ENCODE data around the gene DAW1. TPM values are rescaled to one million over a fixed set of nuclear protein-coding genes. Genes with fewer than 3 reads are reported as not detected.
A peak's percentile ranks its signal among the peaks of the same experiment; 100 is the strongest.

Gene DAW1
- total and polyA plus RNA-seq, 4 donors: 3.3 to 18.7 (median 9.9) TPM

- ATAC-seq (ENCODE audit: insufficient read depth, low FRiP score) (no peak), DNase-seq (peak; percentile 36 to 52 (median 51))
- H3K27me3 ChIP-seq (ENCODE audit: control insufficient read depth in 3 of 3, insufficient read depth in 3 of 3, low read length in 2 of 3): no peaks in the 10 kb centered on the region
- H3K4me3 ChIP-seq: no peak overlapping the region
- no peak overlapping the region for H3K27ac ChIP-seq (ENCODE audit: low read depth in 1 of 2, low read length in 1 of 2)
- no peaks in the 10 kb centered on the region for H3K9me3 ChIP-seq (ENCODE audit: control insufficient read depth in 4 of 4, insufficient read depth in 3 of 4, low read length in 3 of 4)
- no peak overlapping the region for H3K9ac ChIP-seq (ENCODE audit: insufficient read depth in 1 of 2, low read length in 2 of 2)
- H3K4me1 ChIP-seq (ENCODE audit: control insufficient read depth in 5 of 5, insufficient read depth in 5 of 5, low read length in 5 of 5): no peaks in the 10 kb centered on the region
- H3K36me3 ChIP-seq (ENCODE audit: control insufficient read depth in 4 of 4, insufficient read depth in 4 of 4, low read length in 4 of 4): no peaks in the 10 kb centered on the region
- peak; percentile 52 for TF ChIP-seq CTCF (IDR thresholded peaks at IDR 0.05; ENCODE audit: control extremely low read depth, extremely low read depth)
- WGBS, 2 donors: 26 to 30% methylated on average over 6 of the region's 6 CpGs
These were observed 13.1 kb downstream of the DAW1 start for GRCh38 chr2:227884511-227884947.

- no peak for DNase-seq
- TF ChIP-seq CTCF (IDR thresholded peaks at IDR 0.05; ENCODE audit: control extremely low read depth, extremely low read depth): no peak
- no peaks in the 10 kb centered on the region for H3K27me3 ChIP-seq (ENCODE audit: control insufficient read depth in 3 of 3, insufficient read depth in 3 of 3, low read length in 2 of 3)
- H3K27ac ChIP-seq (ENCODE audit: low read depth in 1 of 2, low read length in 1 of 2): no peak overlapping the region
- no peaks in the 10 kb centered on the region for H3K36me3 ChIP-seq (ENCODE audit: control insufficient read depth in 4 of 4, insufficient read depth in 4 of 4, low read length in 4 of 4)
- H3K9me3 ChIP-seq (ENCODE audit: control insufficient read depth in 4 of 4, insufficient read depth in 3 of 4, low read length in 3 of 4): no peaks in the 10 kb centered on the region
- no peaks in the 10 kb centered on the region for H3K4me1 ChIP-seq (ENCODE audit: control insufficient read depth in 5 of 5, insufficient read depth in 5 of 5, low read length in 5 of 5)
- H3K4me3 ChIP-seq: no peak overlapping the region
- H3K9ac ChIP-seq (ENCODE audit: insufficient read depth in 1 of 2, low read length in 2 of 2): no peak overlapping the region
- ATAC-seq (ENCODE audit: insufficient read depth, low FRiP score): no peak
- WGBS, 2 donors: 45 to 64% methylated on average over 4 of the region's 4 CpGs
These were observed 14.7 kb downstream of the DAW1 start for GRCh38 chr2:227886149-227886548.

DNA sequence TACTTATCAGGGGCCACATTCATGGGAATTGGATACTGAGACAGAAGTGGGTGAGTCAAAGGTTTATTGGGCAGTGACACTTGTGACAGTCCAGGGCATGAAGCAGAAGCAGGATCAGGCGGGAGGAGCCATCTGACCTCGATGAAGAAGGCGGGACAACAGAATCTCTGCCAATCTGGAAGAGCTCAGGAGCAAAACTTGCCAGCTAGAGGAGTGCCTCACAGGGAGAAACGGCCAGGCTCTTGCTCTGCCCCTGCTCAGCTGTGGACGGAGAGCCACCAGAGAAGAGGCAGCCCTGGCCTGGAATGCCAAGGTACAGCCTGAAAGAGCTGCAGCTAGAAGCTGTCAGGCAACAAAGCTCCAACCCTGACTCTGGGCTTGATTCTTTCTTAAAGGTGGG is 16.9 kb downstream of the DAW1 start:
- H3K27me3 ChIP-seq (ENCODE audit: control insufficient read depth in 3 of 3, insufficient read depth in 3 of 3, low read length in 2 of 3): no peaks in the 10 kb centered on the region
- no peak overlapping the region for H3K9ac ChIP-seq (ENCODE audit: insufficient read depth in 1 of 2, low read length in 2 of 2)
- ATAC-seq (ENCODE audit: insufficient read depth, low FRiP score) (no peak), DNase-seq (no peak)
- H3K4me1 ChIP-seq (ENCODE audit: control insufficient read depth in 5 of 5, insufficient read depth in 5 of 5, low read length in 5 of 5): no peaks in the 10 kb centered on the region
- H3K9me3 ChIP-seq (ENCODE audit: control insufficient read depth in 4 of 4, insufficient read depth in 3 of 4, low read length in 3 of 4): no peaks in the 10 kb centered on the region
- H3K36me3 ChIP-seq (ENCODE audit: control insufficient read depth in 4 of 4, insufficient read depth in 4 of 4, low read length in 4 of 4): no peaks in the 10 kb centered on the region
- no peak for TF ChIP-seq CTCF (IDR thresholded peaks at IDR 0.05; ENCODE audit: control extremely low read depth, extremely low read depth)
- peak overlapping the region in 1 of 2 donors; percentile 35 for H3K27ac ChIP-seq (ENCODE audit: low read depth in 1 of 2, low read length in 1 of 2)
- 51 to 58% methylated on average over 5 of the region's 5 CpGs for WGBS, 2 donors
- H3K4me3 ChIP-seq: no peak overlapping the region

DNA sequence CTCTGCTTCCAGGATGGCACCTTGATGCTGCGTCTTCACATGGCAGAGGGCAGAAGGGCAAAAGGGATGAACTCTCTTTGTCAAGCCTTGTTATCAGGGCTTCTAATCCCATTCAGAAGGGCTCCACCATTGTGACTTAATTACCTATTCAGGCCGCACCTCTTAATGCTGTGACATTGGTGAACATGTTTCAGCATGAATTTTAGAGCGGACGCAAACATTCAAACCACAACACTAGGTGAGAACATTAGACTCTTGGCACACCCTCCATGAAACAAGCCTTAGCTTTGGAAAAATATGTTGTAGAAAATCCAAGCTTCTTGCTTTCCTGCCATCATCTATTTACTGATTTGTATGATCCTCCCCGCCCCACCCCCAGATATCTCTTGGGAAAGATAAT is 17.9 kb downstream of the DAW1 start:
- DNase-seq: no peak
- Histone ChIP-seq H3K27me3 (ENCODE audit: control insufficient read depth in 3 of 3, insufficient read depth in 3 of 3, low read length in 2 of 3) (no peaks in the 10 kb centered on the region), H3K9me3 (ENCODE audit: control insufficient read depth in 4 of 4, insufficient read depth in 3 of 4, low read length in 3 of 4) (no peaks in the 10 kb centered on the region), H3K27ac (ENCODE audit: low read depth in 1 of 2, low read length in 1 of 2) (no peak overlapping the region), H3K4me1 (ENCODE audit: control insufficient read depth in 5 of 5, insufficient read depth in 5 of 5, low read length in 5 of 5) (no peaks in the 10 kb centered on the region), H3K4me3 (no peak overlapping the region), H3K36me3 (ENCODE audit: control insufficient read depth in 4 of 4, insufficient read depth in 4 of 4, low read length in 4 of 4) (no peaks in the 10 kb centered on the region), H3K9ac (ENCODE audit: insufficient read depth in 1 of 2, low read length in 2 of 2) (no peak overlapping the region)
- no peak for TF ChIP-seq CTCF (IDR thresholded peaks at IDR 0.05; ENCODE audit: control extremely low read depth, extremely low read depth)
- ATAC-seq (ENCODE audit: insufficient read depth, low FRiP score): no peak
- 95% methylated on average over 5 of the region's 5 CpGs for WGBS, 2 donors
